B cell (primary cell): ENCODE data around the gene TNFAIP8L2. TPM values are rescaled to one million over a fixed set of nuclear protein-coding genes. Genes with fewer than 3 reads are reported as not detected.
"Not testable (repeated sequence)": the region's sequence is repeated elsewhere in the genome, so short reads cannot be mapped to it uniquely, and the experiment has no call there.

ENCODE experiments used
- ATAC-seq: fragments of 200-7000 bp; cut with Tn5 transposase; one replicate; pipeline ENCODE4 v1.10.0; 2021; ENCODE audit warnings: low read depth, mild to moderate bottlenecking, moderate number of reproducible peaks, moderate library complexity
- CTCF ChIA-PET: fragments of 350-600 bp; sonication (Branson Sonifier 250); formaldehyde crosslinking; loops from one replicate; lab custom pipeline; 2021; ENCODE audit warnings: antibody characterized with exemption, inconsistent platforms; lab: Charles Lee
- POLR2A ChIA-PET: fragments of 350-600 bp; sonication (Branson Sonifier 250); formaldehyde crosslinking; loops from one replicate; lab custom pipeline; 2021; ENCODE audit warnings: antibody characterized with exemption; lab: Charles Lee
- DNase-seq: peaks from one replicate; pipeline ENCODE4 v3.0.0; 2013
- H2AFZ ChIP-seq: 2 replicates; pipeline ENCODE4 v1.6.1; 2012; ENCODE audit warnings: mild to moderate bottlenecking, low read depth, low read length; ENCODE audit not compliant: insufficient read depth, poor library complexity, severe bottlenecking
- H3K27ac ChIP-seq, 2 donors: 1 replicate in 1 of 2; 2 replicates in 1 of 2; pipeline ENCODE4 v1.5.1; 2012 to 2013; ENCODE audit warnings: low read length in 2 of 2, mild to moderate bottlenecking in 2 of 2, moderate library complexity in 1 of 2
- H3K27me3 ChIP-seq, 4 experiments: fragments of 200-600 bp in 1 of 4; sonication (generic) in 1 of 4; replicated peaks in 1 of 4; 1 replicate in 2 of 4; 2 replicates in 2 of 4; pipeline versions ENCODE4 v1.6.1 to v1.7.0; 2013 to 2016; ENCODE audit warnings: low read length in 3 of 4, mild to moderate bottlenecking in 2 of 4, mixed read lengths in 1 of 4, moderate library complexity in 1 of 4; ENCODE audit not compliant: insufficient read depth in 4 of 4, control insufficient read depth in 3 of 4; ENCODE audit errors: control extremely low read depth in 1 of 4
- H3K36me3 ChIP-seq, 2 experiments: replicated peaks in 1 of 2; 1 replicate in 1 of 2; 2 replicates in 1 of 2; pipeline versions ENCODE4 v1.6.1 to v1.7.1; 2013; ENCODE audit warnings: low read length in 1 of 2; ENCODE audit not compliant: insufficient read depth in 2 of 2, control insufficient read depth in 1 of 2; ENCODE audit errors: control extremely low read depth in 1 of 2, extremely low read depth in 1 of 2
- H3K4me1 ChIP-seq, 2 donors: fragments of 200-600 bp in 1 of 2; sonication (generic) in 1 of 2; 1 replicate in 1 of 2; 2 replicates in 1 of 2; pipeline versions ENCODE4 v1.5.1 to v1.6.1; 2013 to 2017; ENCODE audit warnings: low read length in 2 of 2; ENCODE audit not compliant: control insufficient read depth in 2 of 2, insufficient read depth in 2 of 2
- H3K4me2 ChIP-seq: replicated peaks from 2 replicates; pipeline ENCODE3; 2012; ENCODE audit warnings: mild to moderate bottlenecking, low read depth, low read length; ENCODE audit not compliant: poor library complexity, severe bottlenecking
- H3K4me3 ChIP-seq, 5 experiments: fragments of 200-600 bp in 1 of 5; sonication (generic) in 1 of 5; 1 replicate in 3 of 5; 2 replicates in 2 of 5; pipeline versions ENCODE4 v1.5.1 to v1.7.0; 2011 to 2016; ENCODE audit warnings: low read length in 4 of 5, mild to moderate bottlenecking in 4 of 5, low read depth in 2 of 5, control low read depth in 1 of 5, moderate library complexity in 1 of 5; ENCODE audit not compliant: insufficient read depth in 1 of 5; ENCODE audit errors: control extremely low read depth in 1 of 5, extremely low read depth in 1 of 5
- H3K79me2 ChIP-seq: fragments of 200-600 bp; sonication (generic); one replicate; pipeline ENCODE4 v1.6.0; 2016; ENCODE audit warnings: low read length; ENCODE audit not compliant: control insufficient read depth, insufficient read depth
- H3K9ac ChIP-seq: fragments of 200-600 bp; sonication (generic); 2 replicates; pipeline ENCODE4 v1.6.1; 2017; ENCODE audit warnings: mild to moderate bottlenecking, low read length, moderate library complexity
- H3K9me3 ChIP-seq, 3 donors: one replicate each; pipeline versions ENCODE4 v1.6.1 to v1.7.1; 2013; ENCODE audit warnings: low read length in 2 of 3; ENCODE audit not compliant: control insufficient read depth in 2 of 3, insufficient read depth in 1 of 3; ENCODE audit errors: control extremely low read depth in 1 of 3
- H4K20me1 ChIP-seq: 2 replicates; pipeline ENCODE4 v1.6.0; 2012; ENCODE audit warnings: mild to moderate bottlenecking, low read length; ENCODE audit not compliant: insufficient read depth, control insufficient read depth, poor library complexity, severe bottlenecking
- H3K27ac Mint-ChIP-seq: one replicate; pipeline ENCODE4 v1.8.0; 2021; ENCODE audit warnings: mixed read lengths
- H3K27me3 Mint-ChIP-seq: one replicate; pipeline ENCODE4 v1.8.0; 2021; ENCODE audit warnings: mixed read lengths
- H3K4me1 Mint-ChIP-seq: one replicate; pipeline ENCODE4 v1.8.0; 2021; ENCODE audit warnings: mixed read lengths
- H3K4me3 Mint-ChIP-seq: one replicate; pipeline ENCODE4 v1.8.0; 2021; ENCODE audit warnings: mixed read lengths
- H3K9me3 Mint-ChIP-seq: one replicate; pipeline ENCODE4 v1.8.0; 2022; ENCODE audit warnings: mixed read lengths; ENCODE audit not compliant: insufficient read depth
- CTCF ChIP-seq: fragments of 200-600 bp; IDR thresholded peaks from one replicate; pipeline ENCODE4 v1.8.0; 2022; ENCODE audit warnings: antibody characterized with exemption, mild to moderate bottlenecking
- EZH2 ChIP-seq: IDR thresholded peaks from 2 replicates; pipeline ENCODE4 v1.6.1; 2012; ENCODE audit warnings: borderline replicate concordance, low read depth, mild to moderate bottlenecking, moderate library complexity, low read length; ENCODE audit not compliant: insufficient read depth, poor library complexity, severe bottlenecking
- WGBS: methylation state at CpG from one replicate; pipeline ENCODE4 v1.1.5; 2013; ENCODE audit warnings: missing lambda C conversion rate; ENCODE audit not compliant: insufficient coverage; 5-methylcytosine and 5-hydroxymethylcytosine counted together
- intact Hi-C: fragments of 100-400 bp; cut with micrococcal nuclease; formaldehyde crosslinking; loops from one replicate; pipeline ENCODE4 v1.10.0; 2022
- polyA plus RNA-seq: library from polyadenylated mRNA; depleted of rRNA; stranded (reverse); fragments of >200 nt; gene quantifications from 2 replicates; pipeline ENCODE4 v1.2.3, GENCODE V29; 2012
- total RNA-seq, 2 donors: library from RNA; stranded (reverse); fragments of 120-200 nt in 1 of 2; gene quantifications; 1 replicate in 1 of 2; 2 replicates in 1 of 2; pipeline versions ENCODE4 v1.2.3 to v1.2.4, GENCODE V29; 2013 to 2022

The TNFAIP8L2 gene
- total and polyA plus RNA-seq, 2 donors (not counting 1 experiment from before 2014, with no cell fraction given) = 9.1 to 14.9 TPM

- Mint-ChIP-seq H3K27me3 (no peaks in the 10 kb centered on the region), H3K4me1 (peaks cover 54% of the 10 kb centered on the region), H3K27ac (peak overlapping the region; percentile 94), H3K9me3 (no peaks in the 10 kb centered on the region), H3K4me3 (peak overlapping the region; percentile 98)
- intact Hi-C loops = loop anchor here (1.0 to 5.0 kb wide), 5 partner anchors 10 to 147 kb away; partner anchors contain the start of genes LYSMD1, PI4KB, RFX5 and VPS72
- H3K27me3 ChIP-seq = peaks cover 0 to 2% (median 0%) of the 10 kb centered on the region in 4 experiments
- DNase-seq (no peak), ATAC-seq (no peak)
- peak overlapping the region; percentile 86 for H3K9ac ChIP-seq
- no peaks in the 10 kb centered on the region for H3K9me3 ChIP-seq
- H4K20me1 ChIP-seq = peaks cover 9% of the 10 kb centered on the region
- peak overlapping the region; percentile 76 for H2AFZ ChIP-seq
- H3K79me2 ChIP-seq = peaks cover 64% of the 10 kb centered on the region
- H3K27ac ChIP-seq = peak overlapping the region in 1 of 2 donors; percentile 90
- POLR2A ChIA-PET = no interaction called here
- WGBS = 86% methylated on average over 7 of the region's 11 CpGs
- peak overlapping the region; percentile 82 to 96 (median 95) for H3K4me3 ChIP-seq
- H3K36me3 ChIP-seq = peaks cover 2 to 5% of the 10 kb centered on the region in 2 experiments
- H3K4me2 ChIP-seq = peak overlapping the region; percentile 84
- TF ChIP-seq EZH2 (no peak), CTCF (no peak)
- H3K4me1 ChIP-seq = peaks cover 21 to 29% of the 10 kb centered on the region in 2 donors
- CTCF ChIA-PET = no interaction called here
Measured at GRCh38 chr1:151199873-151200581, 43.6 kb downstream of the TNFAIP8L2 start.

- H3K4me3 ChIP-seq, H3K4me2 ChIP-seq, H3K27me3 Mint-ChIP-seq, H3K9me3 ChIP-seq, H3K27ac ChIP-seq, intact Hi-C loops, H3K27me3 ChIP-seq, H3K27ac Mint-ChIP-seq, H3K4me1 ChIP-seq, CTCF ChIA-PET, H3K4me3 Mint-ChIP-seq, H3K9me3 Mint-ChIP-seq, H3K9ac ChIP-seq, POLR2A ChIA-PET, H2AFZ ChIP-seq, DNase-seq, ATAC-seq: not testable (repeated sequence)
- WGBS = 96% methylated on average over 12 of the region's 12 CpGs
- H4K20me1 ChIP-seq = peaks cover 18% of the 10 kb centered on the region
- peaks cover 3 to 25% of the 10 kb centered on the region in 2 experiments for H3K36me3 ChIP-seq
- H3K4me1 Mint-ChIP-seq = peaks cover 25% of the 10 kb centered on the region
- peaks cover 95% of the 10 kb centered on the region for H3K79me2 ChIP-seq
Measured at GRCh38 chr1:151205381-151205965, 49.0 kb downstream of the TNFAIP8L2 start.

Other genes with a start within 250 kb of the TNFAIP8L2 start
- 115 and 133 TPM in 2 replicates for gene SETDB1, start 230.3 kb upstream of the TNFAIP8L2 start, total RNA-seq
- 57.4 and 79.6 TPM in 2 replicates for gene SETDB1, start 230.3 kb upstream of the TNFAIP8L2 start, polyA plus RNA-seq
- 130 and 144 TPM in 2 replicates for gene CERS2, start 181.8 kb upstream of the TNFAIP8L2 start, total RNA-seq
- 52.5 and 68.4 TPM in 2 replicates for gene CERS2, start 181.8 kb upstream of the TNFAIP8L2 start, polyA plus RNA-seq
- gene ANXA9, start 174.4 kb upstream of the TNFAIP8L2 start, total RNA-seq = 0.62 TPM in 1 of 2 replicates, not detected in the other
- 0.07 and 0.09 TPM in 2 replicates for gene ANXA9, start 174.4 kb upstream of the TNFAIP8L2 start, polyA plus RNA-seq
- gene MINDY1, start 149.7 kb upstream of the TNFAIP8L2 start, total RNA-seq = 16.1 and 16.5 TPM in 2 replicates
- gene MINDY1, start 149.7 kb upstream of the TNFAIP8L2 start, polyA plus RNA-seq = 4.8 and 7.6 TPM in 2 replicates
- gene PRUNE1, start 148.2 kb upstream of the TNFAIP8L2 start, total RNA-seq = 20.8 and 21.3 TPM in 2 replicates
- 13.3 and 15.9 TPM in 2 replicates for gene PRUNE1, start 148.2 kb upstream of the TNFAIP8L2 start, polyA plus RNA-seq
- gene BNIPL, start 120.1 kb upstream of the TNFAIP8L2 start, total RNA-seq = 1.8 and 2.5 TPM in 2 replicates
- 0.81 and 2.8 TPM in 2 replicates for gene BNIPL, start 120.1 kb upstream of the TNFAIP8L2 start, polyA plus RNA-seq
- gene C1orf56, start 108.9 kb upstream of the TNFAIP8L2 start, total RNA-seq = 4.5 and 7.6 TPM in 2 replicates
- gene C1orf56, start 108.9 kb upstream of the TNFAIP8L2 start, polyA plus RNA-seq = 2.4 and 2.5 TPM in 2 replicates
- gene CDC42SE1, start 97.0 kb upstream of the TNFAIP8L2 start, total RNA-seq = 230 and 238 TPM in 2 replicates
- 366 and 419 TPM in 2 replicates for gene CDC42SE1, start 97.0 kb upstream of the TNFAIP8L2 start, polyA plus RNA-seq
- gene MLLT11, start 96.3 kb upstream of the TNFAIP8L2 start, total RNA-seq = 1.1 and 1.5 TPM in 2 replicates
- 2.4 and 2.7 TPM in 2 replicates for gene MLLT11, start 96.3 kb upstream of the TNFAIP8L2 start, polyA plus RNA-seq
- gene GABPB2, start 85.9 kb upstream of the TNFAIP8L2 start, total RNA-seq = 22.4 and 22.9 TPM in 2 replicates
- gene GABPB2, start 85.9 kb upstream of the TNFAIP8L2 start, polyA plus RNA-seq = 15.1 and 22.3 TPM in 2 replicates
- gene SEMA6C, start 10.0 kb upstream of the TNFAIP8L2 start, total RNA-seq = 0.86 and 1.5 TPM in 2 replicates
- 0.81 and 1.3 TPM in 2 replicates for gene SEMA6C, start 10.0 kb upstream of the TNFAIP8L2 start, polyA plus RNA-seq
- gene LYSMD1, start 9.3 kb downstream of the TNFAIP8L2 start, total RNA-seq = 5.8 TPM in 2 replicates
- gene LYSMD1, start 9.3 kb downstream of the TNFAIP8L2 start, polyA plus RNA-seq = 0.68 and 1.4 TPM in 2 replicates
- 53.6 and 57.6 TPM in 2 replicates for gene SCNM1, start 9.5 kb downstream of the TNFAIP8L2 start, total RNA-seq
- gene SCNM1, start 9.5 kb downstream of the TNFAIP8L2 start, polyA plus RNA-seq = 38.2 and 46.5 TPM in 2 replicates
- 3.5 and 5.1 TPM in 2 replicates for gene TMOD4, start 19.3 kb downstream of the TNFAIP8L2 start, total RNA-seq
- 1.7 and 2.3 TPM in 2 replicates for gene TMOD4, start 19.3 kb downstream of the TNFAIP8L2 start, polyA plus RNA-seq
- 48.7 and 71.3 TPM in 2 replicates for gene VPS72, start 33.5 kb downstream of the TNFAIP8L2 start, total RNA-seq
- 30.3 and 42.1 TPM in 2 replicates for gene VPS72, start 33.5 kb downstream of the TNFAIP8L2 start, polyA plus RNA-seq
- 76.1 and 78.4 TPM in 2 replicates for gene PIP5K1A, start 41.9 kb downstream of the TNFAIP8L2 start, total RNA-seq
- gene PIP5K1A, start 41.9 kb downstream of the TNFAIP8L2 start, polyA plus RNA-seq = 57.4 and 59.4 TPM in 2 replicates
- gene PSMD4, start 98.1 kb downstream of the TNFAIP8L2 start, total RNA-seq = 142 and 169 TPM in 2 replicates
- 117 and 136 TPM in 2 replicates for gene PSMD4, start 98.1 kb downstream of the TNFAIP8L2 start, polyA plus RNA-seq
- gene ZNF687, start 125.7 kb downstream of the TNFAIP8L2 start, total RNA-seq = 49.6 and 54.0 TPM in 2 replicates
- 29.1 and 37.0 TPM in 2 replicates for gene ZNF687, start 125.7 kb downstream of the TNFAIP8L2 start, polyA plus RNA-seq
- 110 TPM in 2 replicates for gene PI4KB, start 170.8 kb downstream of the TNFAIP8L2 start, total RNA-seq
- 138 and 139 TPM in 2 replicates for gene PI4KB, start 170.8 kb downstream of the TNFAIP8L2 start, polyA plus RNA-seq
- gene RFX5, start 190.6 kb downstream of the TNFAIP8L2 start, total RNA-seq = 207 and 208 TPM in 2 replicates
- gene RFX5, start 190.6 kb downstream of the TNFAIP8L2 start, polyA plus RNA-seq = 181 and 216 TPM in 2 replicates
- 0.22 and 0.37 TPM in 2 replicates for gene SELENBP1, start 216.1 kb downstream of the TNFAIP8L2 start, total RNA-seq
- gene SELENBP1, start 216.1 kb downstream of the TNFAIP8L2 start, polyA plus RNA-seq = not detected in 2 replicates
- 201 and 203 TPM in 2 replicates for gene PSMB4, start 242.9 kb downstream of the TNFAIP8L2 start, total RNA-seq
- 334 and 393 TPM in 2 replicates for gene PSMB4, start 242.9 kb downstream of the TNFAIP8L2 start, polyA plus RNA-seq